SW480 (cell line): ENCODE data around the gene CEP55.
A peak's percentile ranks its signal among the peaks of the same experiment; 100 is the strongest.

Source experiments
- DNase-seq: peaks from one replicate; pipeline ENCODE4 v3.0.0-alpha.2; 2016; ENCODE audit warnings: low spot score

CEP55 gene

DNA sequence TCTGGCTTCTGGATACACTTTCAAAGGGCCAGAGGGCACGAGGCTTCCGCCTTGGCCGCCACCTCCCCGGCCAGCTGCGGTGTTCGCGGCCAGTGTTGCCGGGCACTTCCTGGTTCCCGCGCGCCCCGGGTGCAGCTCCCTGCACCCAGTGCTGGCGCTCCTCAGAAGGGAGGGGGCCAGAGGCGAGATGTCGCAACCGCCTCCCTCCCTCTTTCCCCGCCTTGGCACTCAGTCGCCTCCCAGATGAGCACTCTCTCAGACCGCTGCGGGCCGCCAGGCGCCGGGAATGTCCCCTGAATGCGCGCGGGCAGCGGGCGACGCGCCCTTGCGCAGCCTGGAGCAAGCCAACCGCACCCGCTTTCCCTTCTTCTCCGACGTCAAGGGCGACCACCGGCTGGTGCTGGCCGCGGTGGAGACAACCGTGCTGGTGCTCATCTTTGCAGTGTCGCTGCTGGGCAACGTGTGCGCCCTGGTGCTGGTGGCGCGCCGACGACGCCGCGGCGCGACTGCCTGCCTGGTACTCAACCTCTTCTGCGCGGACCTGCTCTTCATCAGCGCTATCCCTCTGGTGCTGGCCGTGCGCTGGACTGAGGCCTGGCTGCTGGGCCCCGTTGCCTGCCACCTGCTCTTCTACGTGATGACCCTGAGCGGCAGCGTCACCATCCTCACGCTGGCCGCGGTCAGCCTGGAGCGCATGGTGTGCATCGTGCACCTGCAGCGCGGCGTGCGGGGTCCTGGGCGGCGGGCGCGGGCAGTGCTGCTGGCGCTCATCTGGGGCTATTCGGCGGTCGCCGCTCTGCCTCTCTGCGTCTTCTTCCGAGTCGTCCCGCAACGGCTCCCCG, 70.2 kb downstream of the CEP55 start, which contains the start of gene FFAR4:
Gene FFAR4, plus strand, starts transcription at position 231 of the 842 bp plus-strand sequence. Its CDS starts 56 bp downstream, at position 287.
- DNase-seq = peak; percentile 27

DNA sequence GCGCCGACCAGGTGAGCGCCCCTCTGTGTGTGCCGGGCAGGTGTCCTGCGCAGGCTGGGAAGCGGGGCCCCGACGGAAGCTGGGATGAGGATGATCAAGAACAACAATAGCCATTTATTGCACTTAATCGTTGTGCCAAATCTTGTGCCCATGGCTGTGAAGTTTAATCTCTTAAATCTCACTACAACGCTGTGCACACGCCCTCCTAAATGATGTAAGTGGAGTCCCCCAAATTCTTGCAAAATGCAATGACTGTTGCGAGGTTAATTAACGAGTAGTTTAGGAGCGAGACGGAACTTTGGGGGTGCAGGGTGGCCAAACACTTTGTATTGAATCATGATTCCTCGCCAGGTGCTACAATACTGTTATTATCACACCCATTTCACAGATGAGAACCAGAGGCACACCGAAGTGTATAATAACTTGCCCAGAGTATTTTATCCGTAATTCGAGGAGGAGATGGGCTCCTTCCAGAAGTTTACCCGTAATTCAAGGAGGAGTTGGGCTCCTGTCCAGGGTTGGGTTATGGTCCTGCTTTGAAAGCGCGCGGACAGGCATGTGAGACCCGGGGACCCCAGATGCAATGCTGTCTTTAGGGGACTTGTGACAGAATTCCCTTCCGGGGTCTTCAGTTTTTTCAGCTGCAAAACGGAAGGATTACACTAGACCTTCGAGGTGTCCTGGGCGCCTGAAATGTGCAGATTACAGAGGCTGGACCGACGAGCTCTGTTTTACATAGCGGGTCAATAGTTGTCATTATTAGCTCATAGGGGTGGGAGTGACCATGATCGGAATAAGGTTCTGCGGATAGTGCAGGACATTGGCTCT, 71.1 kb downstream of the CEP55 start:
- DNase-seq = no peak

- DNase-seq = no peak
Observed at GRCh38 chr10:93568105-93568390, 71.6 kb downstream of the CEP55 start.

GRCh38 chr10:93570383-93570782, 74.0 kb downstream of the CEP55 start:
- DNase-seq = no peak

GRCh38 chr10:93572606-93573005, 76.2 kb downstream of the CEP55 start:
- no peak for DNase-seq

DNA sequence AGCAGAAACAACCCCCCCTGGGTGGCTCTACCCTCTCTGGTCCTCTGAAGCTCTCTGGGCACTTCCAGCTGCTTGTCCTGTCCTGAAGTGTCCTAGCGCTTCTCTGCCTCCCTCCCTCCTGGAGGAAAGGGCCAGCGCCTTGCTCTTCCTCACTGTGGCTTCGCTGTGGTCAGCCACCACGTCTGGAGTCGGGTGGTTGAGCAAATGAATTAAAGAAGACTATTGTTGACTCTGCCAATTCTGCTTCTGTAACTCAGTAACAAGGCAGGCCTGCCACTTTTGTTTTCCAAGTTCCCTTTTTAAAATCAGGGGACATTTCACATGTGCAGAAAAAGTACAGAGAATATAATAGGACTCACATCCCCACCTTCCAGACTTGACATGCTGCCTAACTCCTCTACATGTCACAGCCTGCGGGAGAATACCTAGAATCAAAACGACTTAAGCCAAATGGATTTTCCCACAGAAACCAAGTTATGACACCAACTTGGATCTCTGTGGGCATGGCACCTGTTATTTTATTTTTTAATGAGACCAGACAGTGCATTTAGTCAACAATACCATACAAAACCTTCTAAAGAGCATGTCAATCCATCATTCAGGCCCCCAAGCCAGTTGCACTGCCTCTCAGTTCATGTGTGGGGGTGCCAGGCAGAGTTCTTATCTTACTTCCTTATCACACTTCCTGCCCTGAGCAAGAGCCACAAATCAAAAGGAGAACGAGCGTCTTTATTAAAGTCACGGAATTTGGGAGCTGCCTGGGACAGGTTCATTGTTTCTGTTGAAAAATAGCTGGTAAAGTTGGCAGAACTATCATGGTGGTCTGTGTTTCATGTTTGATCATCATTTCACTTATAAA, 76.9 kb downstream of the CEP55 start:
- DNase-seq = no peak

- no peak for DNase-seq
Observed at GRCh38 chr10:93573924-93574323, 77.5 kb downstream of the CEP55 start.

DNA sequence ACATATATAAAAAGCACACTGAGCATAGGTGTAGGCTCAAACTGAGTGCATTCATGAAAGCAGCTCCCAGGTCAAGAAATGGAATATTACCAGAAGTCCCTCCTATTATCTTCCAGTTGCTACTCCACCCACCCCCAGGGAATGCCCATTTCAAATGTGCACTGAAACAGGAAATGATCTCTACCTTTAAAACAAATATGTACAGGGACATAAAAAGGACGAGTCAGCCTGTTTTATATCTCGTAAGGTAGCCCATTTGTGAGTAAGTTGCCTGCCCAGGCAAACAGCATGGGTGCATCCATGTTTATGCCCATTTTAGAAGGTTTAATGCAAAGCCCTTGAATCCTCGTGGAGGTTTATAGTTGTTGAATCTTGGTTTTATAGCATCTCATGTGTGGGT, 80.5 kb downstream of the CEP55 start:
- DNase-seq = no peak

- DNase-seq = no peak
Observed at GRCh38 chr10:93577565-93577964, 81.2 kb downstream of the CEP55 start.
